Measurements from ENCODE around the gene UNC13D. TPM values are rescaled to one million over a fixed set of nuclear protein-coding genes. Genes with fewer than 3 reads are reported as not detected.

UNC13D gene
- total RNA-seq: 9.6 and 10.1 TPM in 2 replicates

GRCh38 chr17:75843577-75844529, at the start of gene UNC13D:
Gene UNC13D, minus strand, starts transcription at chr17:75844404. Its CDS starts 67 bp downstream, at chr17:75844337.

GRCh38 chr17:75878174-75878998, 34.2 kb upstream of the UNC13D start, which contains the start of gene TRIM47:
Gene TRIM47, minus strand, starts transcription at chr17:75878581. Its CDS starts 33 bp downstream, at chr17:75878548.

GRCh38 chr17:75855310-75856061, 11.3 kb upstream of the UNC13D start, which contains the start of gene WBP2:
Gene WBP2, minus strand, starts transcription at chr17:75855335. Its CDS starts 38 bp downstream, at chr17:75855297.

GRCh38 chr17:75784473-75785015, 59.7 kb downstream of the UNC13D start, which contains the start of gene UNK:
Gene UNK, plus strand, starts transcription at chr17:75784806. Its CDS starts 75 bp downstream, at chr17:75784881.

Other genes starting within 250 kb of the UNC13D start
- gene SMIM5, start 211.0 kb downstream of the UNC13D start, total RNA-seq: 2.4 and 2.6 TPM in 2 replicates
- gene RECQL5, start 177.2 kb downstream of the UNC13D start, total RNA-seq: 15.7 and 22.9 TPM in 2 replicates
- gene SAP30BP, start 177.1 kb downstream of the UNC13D start, total RNA-seq: 37.0 and 56.6 TPM in 2 replicates
- gene ITGB4, start 122.9 kb downstream of the UNC13D start, total RNA-seq: 757 and 873 TPM in 2 replicates
- 28.9 and 35.3 TPM in 2 replicates for gene GALK1, start 79.2 kb downstream of the UNC13D start, total RNA-seq
- 12.8 and 21.7 TPM in 2 replicates for gene UNK, start 59.6 kb downstream of the UNC13D start, total RNA-seq
- 39.0 and 54.4 TPM in 2 replicates for gene WBP2, start 10.9 kb upstream of the UNC13D start, total RNA-seq
- gene TRIM47, start 34.2 kb upstream of the UNC13D start, total RNA-seq: 29.3 and 32.2 TPM in 2 replicates
- gene TRIM65, start 52.5 kb upstream of the UNC13D start, total RNA-seq: 28.1 and 28.6 TPM in 2 replicates
- 31.9 and 35.0 TPM in 2 replicates for gene MRPL38, start 60.5 kb upstream of the UNC13D start, total RNA-seq
- gene FBF1, start 96.6 kb upstream of the UNC13D start, total RNA-seq: 10.6 and 11.6 TPM in 2 replicates
- 30.5 and 33.6 TPM in 2 replicates for gene ACOX1, start 134.8 kb upstream of the UNC13D start, total RNA-seq
- 13.0 and 20.4 TPM in 2 replicates for gene TEN1, start 134.8 kb upstream of the UNC13D start, total RNA-seq
- 0.56 TPM in 1 of 2 replicates, not detected in the other for gene CDK3, start 156.5 kb upstream of the UNC13D start, total RNA-seq
- 101 and 120 TPM in 2 replicates for gene EVPL, start 182.9 kb upstream of the UNC13D start, total RNA-seq
- 39.3 and 53.4 TPM in 2 replicates for gene SRP68, start 228.1 kb upstream of the UNC13D start, total RNA-seq
- gene GALR2, start 230.4 kb upstream of the UNC13D start, total RNA-seq: 0.14 and 0.78 TPM in 2 replicates
- gene ZACN, start 234.8 kb upstream of the UNC13D start, total RNA-seq: not detected in 2 replicates